A673 (cell line): ENCODE data around the gene PPP3R2. TPM values are rescaled to one million over a fixed set of nuclear protein-coding genes. Genes with fewer than 3 reads are reported as not detected.

Experiments
- Bru-seq: library from RNA; stranded (reverse); fragments of 400-500 nt; gene quantifications from one replicate; lab custom pipeline; 2021; lab: Mats Ljungman, UMichigan
- BruChase-seq, 2 experiments: library from RNA; stranded (reverse); fragments of 400-500 nt; gene quantifications; one replicate each; lab custom pipeline; 2021; lab: Mats Ljungman, UMichigan
- BruUV-seq: library from RNA; stranded (reverse); fragments of 400-500 nt; replicated peaks from 2 replicates; lab custom pipeline; 2021; lab: Mats Ljungman, UMichigan
- CTCF ChIA-PET: fragments of 300-600 bp; sonication (Branson Sonifier 250); formaldehyde crosslinking; loops from one replicate; lab custom pipeline; 2022; ENCODE audit warnings: antibody characterized with exemption; lab: Charles Lee
- POLR2A ChIA-PET: fragments of 300-600 bp; sonication (Branson Sonifier 250); formaldehyde crosslinking; loops from one replicate; lab custom pipeline; 2022; ENCODE audit warnings: antibody characterized with exemption; ENCODE audit not compliant: low non-redundant PET; lab: Charles Lee
- DNase-seq: peaks from one replicate; pipeline ENCODE4 v3.0.0-alpha.2; 2015; ENCODE audit warnings: low spot score
- H3K27ac ChIP-seq: fragments of 200-600 bp; sonication (generic); 2 replicates; pipeline ENCODE4 v1.5.1; 2016; ENCODE audit warnings: mixed run types, low read depth, mild to moderate bottlenecking, mixed read lengths, antibody characterized with exemption, low read length; ENCODE audit not compliant: poor library complexity, severe bottlenecking
- H3K27me3 ChIP-seq: fragments of 200-600 bp; sonication (generic); replicated peaks from 2 replicates; pipeline ENCODE4 v1.6.1; 2017; ENCODE audit warnings: mixed run types, low read depth, mild to moderate bottlenecking, mixed read lengths, antibody characterized with exemption, low read length; ENCODE audit not compliant: insufficient read depth, poor library complexity
- H3K36me3 ChIP-seq: fragments of 200-600 bp; sonication (generic); 2 replicates; pipeline ENCODE4 v1.6.1; 2016; ENCODE audit warnings: mixed run types, mild to moderate bottlenecking, mixed read lengths, antibody characterized with exemption, low read length; ENCODE audit not compliant: insufficient read depth, poor library complexity, severe bottlenecking
- H3K4me1 ChIP-seq: fragments of 200-600 bp; sonication (generic); 2 replicates; pipeline ENCODE4 v1.6.1; 2017; ENCODE audit warnings: mixed run types, mild to moderate bottlenecking, mixed read lengths, antibody characterized with exemption, low read length; ENCODE audit not compliant: insufficient read depth, poor library complexity, severe bottlenecking
- H3K4me3 ChIP-seq: fragments of 200-600 bp; sonication (generic); 2 replicates; pipeline ENCODE4 v1.5.1; 2016; ENCODE audit warnings: low read depth, mixed run types, mild to moderate bottlenecking, mixed read lengths, low read length; ENCODE audit not compliant: poor library complexity, severe bottlenecking
- H3K9me3 ChIP-seq: fragments of 200-600 bp; sonication (generic); 2 replicates; pipeline ENCODE4 v1.6.1; 2016; ENCODE audit warnings: mixed run types, low read depth, mild to moderate bottlenecking, mixed read lengths, antibody characterized with exemption, low read length; ENCODE audit not compliant: poor library complexity, severe bottlenecking
- CTCF ChIP-seq: fragments of 300-800, 200-600 bp; sonication (generic); conservative IDR thresholded peaks from 2 replicates; pipeline ENCODE4 v1.5.1; 2017; ENCODE audit warnings: low read depth, mild to moderate bottlenecking, antibody characterized with exemption, low read length, moderate library complexity, mixed read lengths
- EZH2 ChIP-seq: fragments of 200-600 bp; sonication (generic); IDR thresholded peaks from 2 replicates; pipeline ENCODE4 v1.6.1; 2017; ENCODE audit warnings: borderline replicate concordance, low read depth, mild to moderate bottlenecking, mixed read lengths, antibody characterized with exemption, low read length; ENCODE audit not compliant: poor library complexity, severe bottlenecking
- intact Hi-C: fragments of 100-400 bp; cut with micrococcal nuclease; formaldehyde crosslinking; loops from one replicate; pipeline ENCODE4 v1.10.0; 2022; ENCODE audit not compliant: unreplicated experiment
- long read RNA-seq: library from polyadenylated mRNA; stranded (forward); transcript quantifications from one replicate; pipeline ENCODE4 v2.0.0, GENCODE V29; 2022
- total RNA-seq: library from RNA; stranded (reverse); gene quantifications from 2 replicates; pipeline ENCODE4 v1.2.3, GENCODE V29; 2021

Gene PPP3R2, protein sequence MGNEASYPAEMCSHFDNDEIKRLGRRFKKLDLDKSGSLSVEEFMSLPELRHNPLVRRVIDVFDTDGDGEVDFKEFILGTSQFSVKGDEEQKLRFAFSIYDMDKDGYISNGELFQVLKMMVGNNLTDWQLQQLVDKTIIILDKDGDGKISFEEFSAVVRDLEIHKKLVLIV
- not detected in 2 replicates for total RNA-seq
- not detected for Bru-seq, nascent RNA
- not detected for BruChase-seq, experiment 1, labeled RNA remaining after a 2-hour chase
- not detected for BruChase-seq, experiment 2, labeled RNA remaining after a 6-hour chase
- long read RNA-seq = 0 reads

DNA sequence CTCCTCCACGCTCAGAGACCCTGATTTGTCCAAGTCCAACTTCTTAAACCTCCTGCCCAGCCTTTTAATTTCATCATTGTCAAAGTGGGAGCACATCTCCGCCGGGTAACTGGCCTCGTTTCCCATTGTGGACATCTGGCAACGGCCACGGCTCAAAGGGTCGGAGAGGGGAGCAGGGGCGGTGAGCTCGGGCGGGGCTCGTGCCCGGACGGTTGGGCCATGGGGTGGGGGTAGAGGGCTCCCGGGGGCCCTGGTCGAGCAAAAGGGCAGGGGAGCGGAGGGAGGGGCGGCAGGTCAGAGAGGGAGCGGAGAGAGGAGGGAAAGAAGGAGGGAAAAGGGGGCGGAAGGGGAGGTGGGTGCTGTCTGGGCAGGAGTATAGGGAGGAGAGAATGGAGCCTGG, at the start of gene PPP3R2:
PPP3R2 (minus strand) TSS at position 174 of the 400 bp plus-strand sequence; CDS start at position 126, 48 bp downstream.
- Histone ChIP-seq H3K27ac (no peak within 1 kb of the TSS), H3K4me3 (no peak within 1 kb of the TSS), H3K4me1 (no peaks in the 10 kb centered on the region), H3K36me3 (no peaks in the 10 kb centered on the region), H3K9me3 (no peaks in the 10 kb centered on the region), H3K27me3 (no peaks in the 10 kb centered on the region)
- intact Hi-C loops = no loop called here
- BruUV-seq = no TSS peak
- no peak for DNase-seq
- ChIA-PET CTCF (no interaction called here), POLR2A (no interaction called here)
- TF ChIP-seq EZH2 (no peak), CTCF (no peak)

DNA sequence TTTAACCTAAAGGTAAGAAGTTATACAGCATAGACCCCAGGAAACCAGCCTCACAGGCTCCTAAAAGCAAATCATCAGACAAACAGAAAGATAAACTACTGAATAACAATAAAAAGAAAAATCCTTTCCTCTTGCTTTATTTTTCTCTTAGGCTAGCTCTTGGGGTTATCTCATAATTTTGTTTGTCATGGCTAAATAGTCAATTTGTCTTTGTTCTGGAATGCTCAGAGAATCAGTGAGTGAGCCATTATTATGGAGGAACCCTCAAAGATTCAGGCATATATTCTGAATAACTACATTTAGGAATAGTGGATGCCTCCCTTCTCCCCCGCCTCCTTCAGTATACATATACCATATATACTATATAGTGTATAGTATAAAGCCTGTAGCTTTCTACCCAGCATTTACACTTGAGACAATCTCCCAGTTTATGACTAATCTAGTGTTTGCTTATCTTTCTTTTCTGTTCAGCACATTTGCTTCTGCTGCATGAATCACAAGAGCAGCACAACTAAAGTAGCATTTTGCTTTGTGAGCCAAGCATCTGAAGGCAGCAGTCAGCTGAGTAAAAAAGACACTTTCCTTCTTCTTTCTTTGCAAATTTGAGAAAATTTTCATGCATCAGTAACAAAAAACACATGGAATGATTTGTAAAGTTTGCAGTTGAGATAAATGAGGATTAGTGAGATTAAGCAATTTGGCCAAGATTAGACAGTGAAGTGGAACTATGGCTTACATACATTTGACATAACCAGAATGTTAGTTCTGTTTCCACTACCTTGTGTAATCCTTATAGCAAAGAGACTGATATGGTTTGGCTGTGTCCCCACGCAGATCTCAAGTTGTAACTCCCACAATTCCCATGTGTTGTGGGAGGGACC, 45.3 kb upstream of the PPP3R2 start:
- H3K4me3 ChIP-seq = no peak overlapping the region
- CTCF ChIA-PET = no interaction called here
- TF ChIP-seq EZH2 (no peak), CTCF (no peak)
- no peaks in the 10 kb centered on the region for H3K9me3 ChIP-seq
- DNase-seq = no peak
- BruUV-seq = no TSS peak
- POLR2A ChIA-PET = no interaction called here
- H3K4me1 ChIP-seq = no peaks in the 10 kb centered on the region
- H3K27me3 ChIP-seq = no peaks in the 10 kb centered on the region
- no peaks in the 10 kb centered on the region for H3K36me3 ChIP-seq
- intact Hi-C loops = no loop called here
- no peak overlapping the region for H3K27ac ChIP-seq

GRCh38 chr9:101639311-101639710, 44.5 kb upstream of the PPP3R2 start:
- DNase-seq = no peak
- ChIA-PET POLR2A (no interaction called here), CTCF (no interaction called here)
- Histone ChIP-seq H3K27ac (no peak overlapping the region), H3K9me3 (no peaks in the 10 kb centered on the region), H3K4me1 (no peaks in the 10 kb centered on the region), H3K36me3 (no peaks in the 10 kb centered on the region), H3K4me3 (no peak overlapping the region), H3K27me3 (no peaks in the 10 kb centered on the region)
- no peak for TF ChIP-seq EZH2
- no peak for TF ChIP-seq CTCF
- intact Hi-C loops = no loop called here
- BruUV-seq = no TSS peak
